Epithelial cell of prostate (primary cell): ENCODE data around the gene SLC38A10.

ENCODE experiments used
- DNase-seq: peaks from one replicate; pipeline ENCODE4 v3.0.0-alpha.2; 2011; ENCODE audit warnings: low read depth, low spot score
- H3K27ac ChIP-seq: fragments of 450-650 bp; 2 replicates; pipeline ENCODE4 v1.5.1; 2017; ENCODE audit warnings: mild to moderate bottlenecking

The SLC38A10 gene

DNA sequence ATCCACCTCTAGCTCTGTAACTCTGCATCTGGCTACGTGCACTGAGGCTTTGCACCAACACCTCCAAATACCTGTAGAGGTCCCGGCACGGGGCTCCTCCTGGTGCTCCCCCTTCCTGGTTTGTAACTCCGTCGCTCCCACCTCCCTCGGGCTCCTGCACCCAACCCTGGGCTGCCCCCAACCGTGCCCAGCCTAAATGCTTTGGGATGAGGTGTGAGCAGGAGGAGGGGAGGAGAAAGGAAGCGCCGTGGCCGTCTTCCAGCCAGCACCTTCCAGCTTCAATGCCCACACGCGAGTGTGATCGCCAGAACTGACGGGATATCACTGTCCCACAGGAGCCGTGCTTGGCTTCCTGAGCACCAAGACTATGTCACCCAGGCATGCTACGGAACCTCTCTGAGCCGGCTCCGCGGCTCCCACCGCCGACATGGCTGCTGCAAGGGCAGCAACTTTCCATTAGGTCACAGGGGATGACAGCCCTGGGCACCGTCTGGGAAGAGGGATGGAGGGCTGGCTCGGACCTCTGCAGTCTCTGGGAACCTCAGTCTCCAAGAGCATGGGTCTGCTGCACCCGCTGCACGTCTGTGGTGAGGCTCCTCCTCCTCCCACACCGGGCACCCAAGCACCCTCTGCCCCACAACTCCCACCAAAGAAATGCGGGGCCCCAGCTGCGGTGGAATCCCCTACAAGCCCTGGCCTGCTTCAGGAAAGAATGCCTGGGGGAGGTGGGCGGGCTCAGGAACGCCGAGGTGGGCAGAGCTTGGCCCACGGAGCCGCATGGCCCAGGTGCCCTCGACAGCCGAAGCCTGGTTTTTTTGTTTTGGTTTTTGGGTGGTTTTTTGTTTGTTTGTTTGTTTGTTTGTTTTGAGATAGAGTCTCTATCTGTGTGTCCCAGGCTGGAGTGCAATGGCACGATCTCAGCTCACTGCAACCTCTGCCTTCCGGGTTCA, 6.4 kb upstream of the SLC38A10 start:
- H3K27ac ChIP-seq, result no peak overlapping the region
- DNase-seq, result no peak

DNA sequence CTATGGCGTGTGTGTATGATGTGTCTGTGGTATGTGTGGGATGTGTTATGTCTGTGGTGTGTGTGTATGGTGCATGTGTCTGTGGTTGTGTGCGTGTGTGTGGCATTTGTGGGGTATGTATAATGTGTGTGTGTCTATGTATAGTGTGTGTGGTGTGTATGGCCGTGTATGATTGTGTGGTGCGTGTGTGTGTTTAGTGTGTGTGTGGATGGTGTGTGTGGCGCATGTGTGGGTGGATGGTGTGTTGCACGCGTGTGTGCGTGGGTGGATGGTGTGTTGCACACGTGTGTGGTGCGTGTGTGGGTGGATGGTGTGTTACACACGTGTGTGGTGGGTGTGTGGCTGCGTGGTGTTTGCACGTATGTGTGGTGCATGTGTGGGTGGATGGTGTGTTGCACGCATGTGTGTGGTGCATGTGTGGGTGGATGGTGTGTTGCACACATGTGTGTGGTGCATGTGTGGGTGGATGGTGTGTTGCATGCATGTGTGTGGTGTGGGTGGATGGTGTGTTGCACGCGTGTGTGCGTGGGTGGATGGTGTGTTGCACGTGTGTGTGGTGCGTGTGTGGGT, 5.6 kb upstream of the SLC38A10 start:
- no peak overlapping the region for H3K27ac ChIP-seq
- no peak for DNase-seq

DNA sequence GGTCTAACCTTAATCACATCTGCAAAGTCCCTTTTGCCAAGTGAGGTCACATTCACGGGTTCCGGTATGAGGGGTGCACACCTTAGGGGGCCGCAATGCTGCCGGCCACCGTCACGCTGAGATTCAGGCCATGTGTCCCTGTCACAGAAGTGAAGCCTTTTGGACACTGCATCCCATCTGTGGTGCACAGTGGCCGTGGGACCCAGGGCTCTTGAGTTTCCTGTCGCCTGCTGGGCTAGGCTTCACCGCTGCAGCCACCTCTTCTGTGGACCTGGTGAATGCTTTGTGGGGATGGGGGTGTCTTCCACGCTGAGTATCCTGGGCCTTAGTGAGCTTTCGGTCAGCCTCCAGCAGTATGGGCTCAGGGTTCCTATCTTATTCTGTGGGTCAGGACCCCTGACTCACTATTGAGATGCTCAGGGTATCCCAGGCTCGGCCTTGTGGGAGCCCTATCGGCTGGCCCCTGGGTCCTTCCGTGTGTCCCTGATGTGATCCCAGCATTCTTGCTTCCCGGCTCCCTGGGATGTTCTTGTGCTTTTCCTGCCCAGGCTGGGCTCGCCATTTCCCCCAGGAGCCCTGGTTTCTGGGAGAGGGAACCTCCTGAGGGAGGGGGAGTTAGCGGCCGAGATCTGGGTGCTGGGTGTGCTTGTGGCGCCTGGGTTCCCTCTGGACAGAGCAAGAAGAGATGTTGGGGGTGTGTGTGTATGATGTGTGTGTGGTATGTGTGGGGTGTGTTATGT, 4.9 kb upstream of the SLC38A10 start:
- no peak overlapping the region for H3K27ac ChIP-seq
- DNase-seq, result no peak

DNA sequence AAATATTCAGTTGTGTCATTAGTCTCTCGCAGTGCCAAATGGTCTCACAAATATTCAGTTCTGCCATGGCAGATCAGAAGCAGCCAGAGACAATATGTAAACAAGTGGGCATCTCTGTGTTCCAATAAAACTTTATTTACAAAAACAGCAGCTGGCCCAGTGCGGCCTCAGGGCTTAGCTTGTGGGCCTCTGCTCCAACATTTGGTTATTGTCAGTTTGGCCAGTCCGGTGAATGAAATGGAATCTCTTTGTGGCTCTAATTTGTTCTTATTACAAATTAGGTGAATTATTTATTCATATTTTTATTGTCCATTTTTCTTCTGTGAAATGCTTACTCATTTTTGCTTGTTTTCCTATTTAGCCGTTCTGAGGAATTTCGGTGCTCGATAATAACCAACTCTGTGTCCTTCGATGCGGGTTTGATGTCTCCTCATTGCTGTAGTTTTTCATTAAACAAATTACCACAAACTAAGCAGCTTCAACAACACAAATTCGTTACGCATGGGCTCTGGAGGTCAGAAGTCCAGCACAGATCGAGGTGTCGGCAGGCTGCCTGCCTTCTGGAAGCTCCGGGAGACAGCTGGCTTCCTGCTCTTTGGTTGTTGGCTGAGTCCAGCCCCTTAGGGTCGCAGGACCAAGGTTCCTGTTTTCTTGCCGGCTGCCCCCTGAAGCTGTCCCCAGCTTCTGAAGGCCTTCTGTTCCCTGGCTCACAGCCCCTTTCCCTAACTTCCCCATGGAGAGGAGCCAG, 4.1 kb upstream of the SLC38A10 start:
- H3K27ac ChIP-seq, result no peak overlapping the region
- DNase-seq, result no peak

DNA sequence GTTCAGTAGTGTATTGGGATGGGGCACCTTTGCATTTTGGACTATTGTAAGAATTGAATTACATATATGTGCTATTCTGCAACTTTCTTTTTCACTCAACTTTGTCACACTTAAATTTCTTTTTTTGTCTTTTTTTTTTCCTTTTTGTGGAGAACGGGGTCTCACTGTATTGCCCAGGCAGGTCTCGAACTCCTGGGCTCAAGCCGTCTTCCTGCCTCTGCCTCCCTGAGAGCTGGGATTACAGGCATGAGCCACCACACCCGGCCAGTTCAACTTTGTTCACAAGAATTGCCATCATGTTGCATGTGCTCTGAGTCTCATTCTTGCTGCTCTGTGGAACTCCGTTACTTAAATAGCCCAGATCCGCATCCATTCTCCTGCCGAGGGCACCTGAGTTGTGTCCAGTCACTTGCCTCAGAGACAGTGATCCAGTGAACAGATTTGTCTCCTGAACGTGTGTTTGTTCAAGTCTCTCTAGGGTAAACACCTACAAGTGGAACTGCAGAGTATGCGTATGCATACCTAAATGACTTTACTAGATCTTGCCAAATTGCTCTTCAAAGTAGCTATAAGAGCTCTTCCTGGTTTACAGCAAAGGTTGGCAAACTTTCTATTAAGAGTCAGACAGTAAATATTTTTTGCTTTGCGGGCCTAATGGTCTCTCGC, 3.4 kb upstream of the SLC38A10 start:
- H3K27ac ChIP-seq, result no peak overlapping the region
- DNase-seq, result no peak

DNA sequence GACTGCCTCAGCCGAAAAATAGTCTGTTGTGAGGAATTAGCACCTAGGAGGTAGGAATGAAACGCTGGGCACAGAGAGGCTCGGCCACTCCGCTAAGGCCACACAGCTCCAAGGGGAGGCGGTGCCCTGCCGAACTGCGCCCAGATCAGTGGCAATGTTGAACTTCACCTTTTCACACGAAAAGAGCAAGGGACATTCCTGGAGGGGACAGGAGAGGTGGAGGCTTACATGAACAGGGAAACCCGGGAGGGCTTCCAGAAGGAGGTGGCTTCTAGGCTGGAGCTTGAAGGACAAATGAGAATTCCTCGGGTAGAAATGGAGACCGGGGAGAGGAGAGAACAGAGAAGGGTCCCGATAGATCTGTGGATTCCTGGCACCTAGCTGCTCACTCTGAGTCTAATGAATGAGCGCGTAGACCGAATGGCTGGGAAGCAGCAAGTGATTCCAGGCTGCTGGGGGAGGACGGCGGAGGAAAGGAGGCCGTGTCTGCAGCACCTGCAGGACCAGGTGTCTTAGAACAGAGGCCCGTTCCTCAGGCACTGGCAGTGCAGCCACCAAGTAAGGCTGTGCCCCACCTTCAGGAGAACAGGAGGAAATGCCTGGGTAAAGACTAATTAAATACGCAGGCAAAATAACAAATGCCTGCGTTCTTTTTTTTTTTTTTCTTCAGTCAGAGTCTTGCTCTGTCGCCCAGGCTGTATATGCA, 722 bp upstream of the SLC38A10 start:
- peak; percentile 66 for DNase-seq
- peak overlapping the region; percentile 74 for H3K27ac ChIP-seq

DNA sequence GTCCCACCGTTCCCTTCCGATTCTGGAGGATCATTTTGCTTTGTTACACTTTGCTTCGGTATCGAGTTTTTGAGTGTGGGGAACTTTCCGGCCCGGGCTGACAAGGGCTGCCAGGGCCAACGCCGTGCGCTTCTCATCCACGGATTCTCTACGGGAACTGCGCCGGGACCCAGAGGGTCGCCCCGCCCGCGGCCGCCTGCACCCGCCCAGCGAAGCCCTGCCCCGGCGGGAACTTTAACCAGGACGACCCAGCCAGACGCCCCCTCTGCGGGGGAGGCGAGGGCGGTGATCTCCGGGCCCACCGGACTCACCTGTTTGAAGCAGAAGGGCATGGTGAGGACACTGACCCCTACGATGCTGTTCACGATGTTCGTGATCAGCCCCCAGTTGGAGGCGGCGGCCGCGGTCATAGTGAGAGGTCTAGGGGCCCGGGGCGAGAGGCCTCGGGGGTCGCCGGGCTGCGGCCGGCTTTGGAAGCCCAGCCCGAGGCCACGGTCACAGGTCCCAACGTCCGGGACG, 536 bp downstream of the SLC38A10 start:
- no peak for DNase-seq
- peak overlapping the region; percentile 74 for H3K27ac ChIP-seq

DNA sequence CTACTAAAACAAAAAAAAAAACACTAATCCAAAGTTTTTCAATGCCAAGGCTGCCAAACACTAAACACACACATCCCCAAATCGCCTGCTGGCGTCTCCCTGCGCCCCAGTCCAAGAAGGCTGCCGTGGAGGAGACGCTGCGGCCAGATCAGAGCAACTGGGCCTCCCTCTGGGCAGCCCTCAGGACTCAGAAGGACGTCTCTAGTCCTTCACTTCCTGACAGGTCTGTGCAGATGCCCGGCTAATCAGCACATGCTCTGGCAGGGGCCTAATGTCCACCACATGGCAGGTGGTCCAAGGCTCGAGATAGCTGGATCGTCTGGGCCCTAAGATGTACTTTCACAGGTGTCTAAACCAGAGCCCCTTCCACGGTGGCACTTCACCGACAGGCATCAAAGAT, 2.7 kb downstream of the SLC38A10 start:
- no peak for DNase-seq
- H3K27ac ChIP-seq, result no peak overlapping the region

DNA sequence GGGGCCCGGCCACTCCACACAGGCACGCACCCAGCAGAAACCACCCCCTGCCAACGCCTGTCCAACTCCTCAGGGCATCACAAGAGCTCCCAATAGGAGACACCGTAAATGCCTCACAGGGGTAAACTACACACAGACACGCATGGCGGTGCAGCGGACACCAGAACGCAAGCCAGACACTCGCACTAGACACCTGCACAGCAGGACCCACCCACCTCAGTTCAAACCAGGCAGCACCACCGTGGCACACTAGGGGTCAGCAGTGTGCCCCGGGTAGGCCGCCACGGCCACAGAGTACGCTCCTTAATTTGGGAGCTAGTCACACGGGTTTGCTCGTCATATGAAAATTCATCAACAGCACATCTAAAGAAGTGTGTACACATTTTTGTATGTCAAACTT, 3.4 kb downstream of the SLC38A10 start:
- DNase-seq, result no peak
- H3K27ac ChIP-seq, result no peak overlapping the region

DNA sequence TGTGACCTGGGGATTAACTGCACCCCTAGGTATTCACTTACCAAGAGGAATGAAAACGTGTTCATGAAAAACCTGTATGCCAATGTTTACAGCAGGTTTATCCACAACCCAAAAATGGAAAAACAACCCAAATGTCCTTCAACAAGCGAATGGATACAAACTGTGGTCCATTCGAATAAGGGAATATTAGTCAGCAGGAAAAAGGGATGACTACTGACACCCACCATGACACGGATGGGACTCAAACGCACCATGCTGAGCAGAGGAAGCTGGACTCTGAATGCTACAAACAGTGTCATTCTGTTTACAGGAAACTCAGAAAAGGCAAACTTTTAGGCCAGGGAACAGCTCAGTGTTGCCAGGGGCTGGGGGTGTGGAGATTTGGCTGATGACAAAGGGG, 4.9 kb downstream of the SLC38A10 start:
- no peak overlapping the region for H3K27ac ChIP-seq
- no peak for DNase-seq

DNA sequence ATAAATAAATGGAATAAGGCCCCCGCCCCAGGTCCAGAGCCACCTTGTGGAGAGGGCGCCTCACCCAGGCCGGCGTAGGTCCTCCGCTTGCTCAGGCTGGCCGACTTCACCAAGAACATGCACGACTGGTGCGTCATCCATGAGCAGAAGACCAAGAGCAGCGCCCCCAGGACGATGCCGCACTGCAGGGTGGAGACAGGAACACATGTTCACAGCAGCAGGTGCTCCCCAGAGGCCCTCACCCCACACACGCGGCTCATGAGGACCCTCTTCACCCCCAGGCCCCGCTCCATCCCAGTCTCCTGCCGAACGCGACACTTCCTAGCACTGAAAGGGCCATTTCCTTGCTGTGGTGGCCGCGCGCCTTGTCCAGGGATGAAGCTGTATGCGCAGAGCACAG, 5.5 kb downstream of the SLC38A10 start:
- DNase-seq, result no peak
- H3K27ac ChIP-seq, result no peak overlapping the region

DNA sequence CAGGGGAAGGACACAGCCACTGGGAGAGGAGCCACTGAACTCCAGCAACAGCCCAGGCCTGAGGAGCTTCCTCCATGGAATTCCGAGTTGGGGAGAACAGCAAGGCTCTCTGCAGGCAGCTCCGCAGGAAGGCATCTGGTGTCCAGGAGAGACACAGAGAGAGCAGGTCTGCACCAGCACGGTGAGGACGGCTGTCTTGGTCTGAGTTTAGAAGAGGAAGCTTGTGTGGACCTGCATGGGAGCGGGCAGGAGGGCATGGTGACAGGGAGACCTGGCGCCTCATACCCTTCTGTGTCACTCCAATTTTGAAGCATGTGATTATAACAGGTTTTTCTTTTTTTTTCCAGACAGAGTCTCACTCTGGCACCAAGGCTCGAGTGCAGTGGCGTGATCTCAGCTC, 6.4 kb downstream of the SLC38A10 start:
- H3K27ac ChIP-seq, result no peak overlapping the region
- DNase-seq, result no peak

DNA sequence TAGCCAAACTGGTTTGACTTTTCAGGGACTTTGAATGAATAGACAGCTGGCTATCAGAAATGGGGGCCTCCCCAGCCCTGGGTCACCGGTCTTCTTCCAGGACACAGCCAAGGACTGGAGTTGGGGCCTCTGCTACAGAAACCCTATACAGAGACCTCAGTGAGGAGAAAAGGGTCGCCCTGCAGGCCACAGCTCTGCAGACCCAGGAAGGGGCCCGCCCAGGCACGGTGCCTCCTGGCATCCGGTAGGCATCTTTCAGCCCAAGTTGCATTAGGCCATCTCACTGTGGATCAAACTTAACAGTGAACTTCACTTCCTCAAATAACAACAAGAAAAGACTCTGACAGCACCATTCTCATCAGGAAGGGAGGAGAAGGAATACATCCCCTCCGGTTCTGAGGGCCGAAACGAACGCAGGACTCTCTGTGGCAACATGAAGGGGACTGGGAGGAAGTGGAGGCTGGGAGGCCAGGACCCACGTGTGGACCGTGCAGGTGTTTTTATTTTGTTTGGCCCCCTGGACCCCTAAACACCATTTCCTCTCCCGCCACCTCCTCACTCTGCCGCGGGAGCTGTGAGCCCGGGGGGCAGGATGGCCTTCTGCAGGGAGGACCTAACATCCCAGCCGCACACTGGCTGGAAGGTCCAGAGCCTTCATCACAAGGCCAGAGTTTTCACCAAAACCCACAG, 7.2 kb downstream of the SLC38A10 start:
- no peak for DNase-seq
- H3K27ac ChIP-seq, result no peak overlapping the region

DNA sequence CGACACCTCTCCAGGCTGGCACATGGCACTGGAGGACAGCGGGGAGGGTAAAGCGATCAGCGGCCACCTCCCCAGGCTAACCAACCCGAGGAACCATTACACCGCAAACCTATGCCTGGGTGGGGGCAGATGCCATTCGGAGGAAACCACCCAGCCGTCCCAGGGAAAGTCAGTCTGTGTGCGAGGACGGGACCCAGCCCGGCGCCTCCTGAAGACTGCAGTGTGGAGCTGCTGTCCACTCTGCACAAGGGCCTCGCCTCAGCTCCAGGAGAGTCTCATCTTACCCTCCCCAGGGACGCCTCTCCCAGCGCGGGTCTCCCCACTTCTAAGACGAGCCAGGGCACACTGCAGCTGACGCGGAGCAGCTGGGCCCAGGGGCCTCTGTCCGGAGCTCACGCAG, 8.0 kb downstream of the SLC38A10 start:
- DNase-seq, result no peak
- H3K27ac ChIP-seq, result no peak overlapping the region

DNA sequence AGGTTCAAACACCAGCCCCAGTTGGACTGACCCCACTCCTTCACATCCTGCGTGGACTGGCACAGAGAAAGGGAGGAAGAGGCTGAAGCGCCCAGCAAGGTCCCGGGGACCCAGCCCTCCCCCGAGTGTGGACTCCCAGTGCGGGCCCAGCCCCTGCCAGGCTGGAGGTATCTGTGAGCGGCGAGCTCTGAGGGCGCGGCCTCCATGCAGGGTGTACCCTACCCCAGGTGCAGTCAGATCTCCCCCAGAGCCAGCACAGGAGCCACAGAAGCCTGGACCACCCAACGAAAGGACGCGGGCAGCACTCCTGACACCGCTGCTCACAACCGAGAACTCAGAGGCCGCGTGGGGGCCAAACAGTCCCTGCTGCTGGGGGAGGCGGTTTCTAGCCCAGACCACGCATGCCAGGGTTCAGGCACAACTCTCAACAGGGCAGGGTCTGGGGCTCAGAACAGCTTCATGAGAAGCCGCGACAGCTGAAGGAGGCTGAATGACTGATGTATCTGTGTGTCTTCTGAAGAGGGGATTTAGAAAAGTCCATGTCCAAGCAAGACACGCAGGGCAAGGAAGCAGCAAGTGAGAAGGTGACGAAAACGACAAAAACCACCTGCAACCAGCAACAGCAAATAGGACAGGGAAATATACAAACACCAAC, 8.5 kb downstream of the SLC38A10 start:
- DNase-seq, result no peak
- no peak overlapping the region for H3K27ac ChIP-seq

DNA sequence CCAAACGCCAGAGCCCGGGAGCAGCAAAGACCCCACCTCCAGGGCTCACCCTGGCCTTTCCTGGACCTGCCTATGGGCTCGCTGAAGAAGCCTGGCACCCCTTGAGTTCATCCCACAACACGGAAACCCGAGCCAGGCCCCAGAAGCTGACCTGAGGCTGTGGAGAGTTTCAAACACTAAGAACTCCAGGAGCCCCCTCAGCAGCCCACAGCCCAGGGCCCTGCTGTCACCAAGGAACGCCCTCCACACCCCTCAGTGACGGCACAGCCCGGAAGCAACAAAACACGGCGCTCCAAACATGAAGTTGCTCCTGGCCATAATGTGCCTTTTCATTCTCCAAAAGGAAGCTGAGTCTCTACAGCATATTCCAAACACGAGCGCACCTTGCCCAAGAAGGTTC, 9.2 kb downstream of the SLC38A10 start:
- no peak for DNase-seq
- no peak overlapping the region for H3K27ac ChIP-seq

DNA sequence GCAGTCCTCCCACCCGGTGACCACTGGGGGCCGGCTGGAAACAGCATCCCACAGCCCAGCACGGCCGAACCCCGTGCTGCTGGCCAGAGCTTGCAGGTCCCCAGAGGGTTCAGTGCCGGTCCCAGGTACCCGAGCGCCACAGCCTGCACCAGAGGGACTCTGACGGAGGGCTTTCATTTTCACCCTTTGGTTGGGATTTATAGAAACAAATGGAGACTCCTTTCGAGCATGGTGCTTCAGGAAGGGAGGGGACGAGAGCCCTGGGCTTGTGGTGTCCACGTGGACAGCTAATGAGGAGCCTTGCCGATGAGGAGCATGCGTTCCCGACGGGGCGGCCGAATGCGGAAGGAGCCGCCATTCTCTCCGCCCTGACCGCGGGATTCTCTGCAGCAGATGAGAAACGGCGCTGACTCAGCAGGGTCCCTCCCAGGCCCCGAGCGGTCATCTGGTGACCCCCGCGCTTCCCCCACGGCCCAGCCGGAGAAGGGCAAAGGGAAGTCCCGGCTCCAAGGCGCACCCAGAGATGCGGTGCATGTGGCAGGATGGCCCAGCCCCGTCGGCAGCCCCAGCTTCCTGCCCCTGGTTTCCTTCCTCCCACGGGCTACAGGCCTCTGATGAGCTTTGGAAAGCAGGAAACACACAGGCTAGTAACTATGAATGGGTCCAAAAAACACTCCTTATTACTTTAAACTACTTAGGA, 9.8 kb downstream of the SLC38A10 start:
- DNase-seq, result no peak
- H3K27ac ChIP-seq, result no peak overlapping the region

DNA sequence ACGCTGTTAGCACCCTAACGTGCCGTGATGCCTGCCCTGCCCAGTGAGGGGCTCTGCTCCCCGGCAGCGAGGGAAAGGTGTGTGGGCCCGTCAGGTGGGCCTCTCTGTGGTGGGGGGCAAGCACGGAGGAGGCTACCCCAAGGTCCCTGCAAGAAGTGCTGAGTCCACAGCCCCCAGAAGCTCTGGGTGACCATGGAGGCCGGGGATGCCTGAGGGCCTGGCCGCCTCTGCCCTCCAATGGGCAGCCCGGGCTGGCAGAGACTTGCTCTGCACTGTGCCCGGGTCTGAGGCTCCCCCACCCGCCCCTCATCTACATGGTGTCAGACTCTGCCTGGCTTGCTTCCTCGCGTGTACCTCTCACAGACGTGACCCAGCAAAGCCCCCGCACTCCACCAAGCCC, 12.2 kb downstream of the SLC38A10 start:
- no peak overlapping the region for H3K27ac ChIP-seq
- DNase-seq, result no peak
